GM23338 (cell line): Measurements from ENCODE around the gene ARAP1.

Source experiments
- EZH2 ChIP-seq: fragments of 200-600 bp; sonication (generic); IDR thresholded peaks from one replicate; pipeline ENCODE4 v1.8.0; 2017; ENCODE audit warnings: antibody characterized with exemption, mild to moderate bottlenecking, low read depth; ENCODE audit not compliant: unreplicated experiment
- ZNF331 ChIP-seq: fragments of 250-450 bp; sonication (Bioruptor Pico); IDR thresholded peaks from 2 replicates; pipeline ENCODE4 v1.5.0; 2020; ENCODE audit warnings: low read depth, mild to moderate bottlenecking, moderate library complexity
- TF ChIP-seq, protein P1 (sequence below), 2 experiments: fragments of 200-600 bp in 1 of 2; sonication (generic) in 1 of 2; conservative IDR thresholded peaks; 2 replicates each; pipeline versions ENCODE4 v1.5.1 to v1.6.1; 2016 to 2017; ENCODE audit warnings: antibody characterized with exemption in 2 of 2, low read depth in 2 of 2, mild to moderate bottlenecking in 2 of 2, moderate library complexity in 1 of 2

DNA sequence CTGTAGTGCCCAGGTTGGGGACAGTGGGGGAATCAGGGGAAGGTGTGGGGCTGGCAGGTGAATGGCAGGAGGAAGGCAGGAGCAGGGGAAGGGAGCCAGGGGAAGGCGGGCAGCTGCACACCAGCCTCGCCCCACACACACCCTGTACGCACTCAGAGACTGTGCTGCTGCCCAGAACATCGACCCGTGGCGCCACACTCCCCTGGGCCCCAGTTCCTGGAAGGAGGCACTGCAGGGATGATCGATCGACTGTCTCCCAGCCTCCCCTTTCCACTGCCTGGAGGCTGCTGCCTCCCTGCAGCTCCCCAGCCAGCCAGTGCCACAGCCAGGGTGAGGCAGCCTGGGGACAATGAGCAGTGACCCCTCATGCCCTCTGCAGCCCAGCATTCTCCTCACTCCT lies 97.2 kb downstream of the ARAP1 start:
- TF ChIP-seq, protein P1, sequence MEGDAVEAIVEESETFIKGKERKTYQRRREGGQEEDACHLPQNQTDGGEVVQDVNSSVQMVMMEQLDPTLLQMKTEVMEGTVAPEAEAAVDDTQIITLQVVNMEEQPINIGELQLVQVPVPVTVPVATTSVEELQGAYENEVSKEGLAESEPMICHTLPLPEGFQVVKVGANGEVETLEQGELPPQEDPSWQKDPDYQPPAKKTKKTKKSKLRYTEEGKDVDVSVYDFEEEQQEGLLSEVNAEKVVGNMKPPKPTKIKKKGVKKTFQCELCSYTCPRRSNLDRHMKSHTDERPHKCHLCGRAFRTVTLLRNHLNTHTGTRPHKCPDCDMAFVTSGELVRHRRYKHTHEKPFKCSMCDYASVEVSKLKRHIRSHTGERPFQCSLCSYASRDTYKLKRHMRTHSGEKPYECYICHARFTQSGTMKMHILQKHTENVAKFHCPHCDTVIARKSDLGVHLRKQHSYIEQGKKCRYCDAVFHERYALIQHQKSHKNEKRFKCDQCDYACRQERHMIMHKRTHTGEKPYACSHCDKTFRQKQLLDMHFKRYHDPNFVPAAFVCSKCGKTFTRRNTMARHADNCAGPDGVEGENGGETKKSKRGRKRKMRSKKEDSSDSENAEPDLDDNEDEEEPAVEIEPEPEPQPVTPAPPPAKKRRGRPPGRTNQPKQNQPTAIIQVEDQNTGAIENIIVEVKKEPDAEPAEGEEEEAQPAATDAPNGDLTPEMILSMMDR (conservative IDR thresholded peaks at IDR 0.05; ENCODE audit: low read depth in 2 of 2), result no peak
- TF ChIP-seq ZNF331 (no peak), EZH2 (no peak)
